ENCODE results near the gene SEPTIN8.

The SEPTIN8 gene

DNA sequence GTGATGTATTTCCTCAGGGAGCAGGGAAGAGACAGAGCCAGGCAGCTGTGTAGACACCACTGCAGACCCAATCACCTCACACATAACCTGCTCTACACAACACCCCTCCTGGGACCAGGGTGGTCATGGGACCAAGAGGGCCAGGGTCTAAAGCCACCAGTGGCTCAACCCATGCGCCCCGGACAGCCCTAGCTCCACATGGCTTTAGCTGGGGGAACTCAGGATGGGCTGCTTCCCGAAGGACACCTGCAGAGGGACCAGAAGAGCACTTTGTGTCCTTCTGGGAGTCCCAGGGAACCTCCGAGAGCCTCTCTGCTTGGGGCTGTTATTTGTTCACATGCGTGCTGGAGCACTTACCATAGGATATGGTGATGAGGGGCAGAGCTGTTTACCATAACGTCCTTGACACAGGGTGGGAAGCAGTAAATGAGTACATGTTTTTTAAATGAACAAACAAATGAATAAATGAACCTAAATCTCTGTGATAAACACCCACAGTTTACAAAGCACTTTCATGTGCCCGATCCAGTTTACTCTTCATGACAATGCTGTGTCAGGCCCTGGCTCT is 12.3 kb downstream of the SEPTIN8 start:
- DNase-seq (ENCODE audit: low read depth) = no peak

DNA sequence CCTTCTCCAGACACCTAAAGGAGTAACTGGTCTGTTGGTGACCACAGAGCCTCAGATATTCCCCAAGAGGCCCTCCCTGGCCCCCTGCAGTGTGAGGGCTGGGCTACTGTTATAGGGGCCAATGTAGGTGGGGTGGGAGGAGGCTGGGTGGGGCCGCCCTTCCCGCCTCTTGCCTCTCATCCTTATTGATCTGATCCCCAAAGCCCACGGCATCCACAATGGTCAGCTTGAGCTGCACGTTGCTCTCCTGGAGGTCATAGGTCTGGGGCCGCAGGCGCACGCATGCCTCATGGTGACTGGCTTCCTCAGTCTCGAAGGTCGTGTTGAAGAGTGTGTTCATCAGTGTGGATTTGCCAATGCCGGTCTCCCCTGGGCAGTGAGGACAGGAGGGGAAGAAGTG is 13.0 kb downstream of the SEPTIN8 start:
- no peak for DNase-seq (ENCODE audit: low read depth)

DNA sequence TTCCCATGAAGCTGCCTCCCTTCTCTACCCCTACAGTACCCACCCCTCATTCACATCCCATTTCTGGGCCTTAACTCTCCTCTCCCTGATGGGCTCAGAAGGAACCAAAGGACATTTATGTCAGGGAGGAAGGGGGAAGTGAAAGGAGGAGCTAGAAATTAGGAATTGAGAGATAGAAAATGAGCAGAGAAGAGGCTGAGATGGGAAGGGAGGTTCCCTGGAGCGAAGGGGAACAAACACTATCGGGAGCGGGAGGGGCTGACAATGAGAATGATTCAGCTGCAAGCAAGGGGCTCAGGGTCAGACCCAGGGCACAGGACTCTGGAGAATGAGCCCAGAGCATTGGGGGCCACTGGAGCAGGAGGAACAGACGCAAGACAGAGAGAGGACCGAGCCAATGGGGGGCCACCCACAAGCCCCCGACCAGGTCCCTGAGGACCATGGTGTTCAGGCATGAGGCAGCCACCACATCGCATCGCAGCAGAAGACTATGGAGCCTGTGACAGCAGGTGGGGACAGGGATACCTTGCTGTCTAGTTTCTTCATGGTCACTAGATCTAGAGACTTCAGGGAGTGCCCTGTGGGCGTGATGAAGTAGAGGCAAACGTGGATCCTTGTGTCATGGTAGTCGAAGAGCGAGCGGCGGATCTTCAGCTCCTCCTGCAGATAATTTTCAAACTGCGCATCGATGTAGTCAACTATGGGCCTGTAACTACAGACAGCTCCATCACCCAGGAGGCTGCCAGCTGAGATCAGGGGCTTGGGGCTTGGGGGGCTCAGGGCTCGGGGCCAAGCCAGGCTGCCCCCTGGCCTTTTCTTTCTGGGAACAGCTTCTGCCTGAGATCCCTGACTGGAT is 13.6 kb downstream of the SEPTIN8 start:
- DNase-seq (ENCODE audit: low read depth) = no peak

DNA sequence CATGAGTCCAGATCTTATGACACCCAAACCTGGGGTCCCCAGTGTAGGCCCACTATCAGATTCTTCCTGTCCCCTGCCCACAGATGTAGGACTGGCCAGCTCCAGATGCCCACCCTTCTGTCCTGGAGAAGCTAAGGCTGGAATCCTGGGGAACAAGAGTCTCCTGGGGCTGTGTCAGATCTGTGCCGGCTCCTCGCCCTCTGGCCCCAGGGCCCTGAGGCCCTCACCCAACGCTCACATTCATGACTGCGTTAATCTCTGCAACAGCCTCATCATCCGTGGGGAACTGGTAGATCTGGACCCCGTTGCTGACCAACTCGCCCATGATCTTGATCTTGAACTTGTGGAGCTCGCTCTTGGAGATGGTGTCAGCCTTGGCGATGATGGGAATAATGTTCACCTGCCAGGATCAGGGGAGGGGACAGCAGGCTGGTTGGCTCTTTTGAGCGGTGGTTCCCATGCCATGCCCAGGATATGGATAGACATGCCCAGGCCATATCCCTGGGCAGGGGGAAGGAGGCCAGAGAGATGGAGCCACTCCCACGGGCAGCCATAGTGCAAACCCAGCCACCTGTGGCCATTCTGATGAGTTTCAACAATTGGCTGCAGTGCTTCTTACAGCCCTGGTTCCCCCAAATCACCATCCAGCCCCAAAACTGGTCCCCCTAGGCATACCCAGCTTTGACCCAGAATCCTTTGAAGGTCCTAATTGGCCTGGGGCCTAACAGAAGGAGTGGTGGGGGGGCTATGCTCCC is 14.6 kb downstream of the SEPTIN8 start:
- DNase-seq (ENCODE audit: low read depth) = no peak

DNA sequence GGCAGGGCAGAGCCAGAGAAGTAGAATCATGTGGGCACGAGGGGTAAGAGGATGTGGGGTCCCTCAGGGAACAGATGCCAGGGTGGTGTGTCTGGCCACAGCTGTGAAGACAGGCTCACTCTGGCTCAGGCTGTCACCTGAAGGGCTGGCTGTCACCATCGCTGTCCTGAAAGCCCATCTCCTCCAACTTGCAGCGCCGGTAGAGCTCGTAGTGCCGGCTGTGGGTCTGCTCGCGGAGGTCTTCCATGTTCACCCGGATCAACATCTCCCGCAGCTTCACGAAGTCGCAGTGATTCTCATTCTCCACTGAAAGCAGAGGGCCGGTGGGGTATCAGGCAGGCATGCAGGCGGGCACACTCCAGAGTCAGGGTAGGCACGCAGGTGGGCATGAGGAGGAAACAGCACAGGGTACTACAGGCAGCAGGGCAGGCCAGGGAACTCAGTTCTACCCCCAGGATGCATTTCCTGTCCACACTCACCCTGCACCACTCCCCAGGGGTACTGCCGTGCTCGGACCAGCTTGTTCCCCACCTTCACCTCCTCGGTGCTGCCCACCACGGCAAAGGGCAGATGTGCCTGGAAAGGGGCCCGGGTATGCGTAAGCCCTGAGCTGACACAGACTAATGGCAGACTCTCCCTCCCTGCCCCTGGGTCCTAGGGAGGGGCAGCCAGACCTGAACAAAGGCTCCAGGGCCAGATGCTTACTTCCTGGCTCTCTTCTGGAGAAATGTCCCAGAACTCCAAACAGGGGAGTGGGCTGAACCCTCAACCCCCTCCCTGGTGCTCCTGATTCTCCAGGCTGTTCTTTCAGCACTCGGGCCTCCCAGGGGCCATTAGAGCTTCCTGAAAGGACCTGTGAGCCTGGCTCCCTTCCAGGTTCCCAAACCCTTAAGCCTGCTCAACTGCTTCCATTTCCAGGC is 15.5 kb downstream of the SEPTIN8 start:
- DNase-seq (ENCODE audit: low read depth) = no peak

DNA sequence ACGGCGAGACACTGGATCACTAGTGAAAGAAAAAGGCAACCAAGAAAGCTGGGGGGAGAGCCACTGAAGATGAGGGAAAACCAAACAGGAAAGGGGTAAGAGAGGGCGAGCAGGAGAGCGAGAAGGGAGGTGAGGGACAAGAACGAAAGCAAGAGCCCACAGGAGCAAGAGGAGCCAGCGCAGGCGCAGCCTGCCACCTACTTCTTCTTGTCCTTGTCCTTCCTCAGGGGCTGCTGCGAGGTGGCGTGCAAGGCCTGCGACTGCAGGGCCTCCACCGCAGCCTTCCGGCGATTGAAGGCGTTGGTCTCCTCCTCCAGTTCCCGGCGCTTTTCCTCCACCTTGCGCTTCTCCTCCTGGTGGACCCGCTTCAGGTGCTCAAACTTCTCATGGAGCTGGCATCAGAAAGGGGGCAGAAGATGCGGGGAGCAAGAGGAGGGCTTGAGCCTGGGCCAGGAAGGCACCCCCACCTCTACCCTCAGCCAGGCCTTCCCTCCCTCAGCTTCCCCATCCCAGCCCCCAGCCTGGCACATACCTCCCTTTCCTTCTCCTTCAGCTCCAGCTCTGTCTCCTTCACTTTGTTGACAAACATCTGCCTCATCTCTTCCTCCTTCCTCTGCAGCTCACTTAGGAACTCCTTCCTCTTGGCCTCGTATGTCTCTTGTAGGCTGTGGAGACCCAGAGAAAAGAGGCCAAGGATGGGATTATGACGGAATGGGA is 16.3 kb downstream of the SEPTIN8 start:
- no peak for DNase-seq (ENCODE audit: low read depth)

DNA sequence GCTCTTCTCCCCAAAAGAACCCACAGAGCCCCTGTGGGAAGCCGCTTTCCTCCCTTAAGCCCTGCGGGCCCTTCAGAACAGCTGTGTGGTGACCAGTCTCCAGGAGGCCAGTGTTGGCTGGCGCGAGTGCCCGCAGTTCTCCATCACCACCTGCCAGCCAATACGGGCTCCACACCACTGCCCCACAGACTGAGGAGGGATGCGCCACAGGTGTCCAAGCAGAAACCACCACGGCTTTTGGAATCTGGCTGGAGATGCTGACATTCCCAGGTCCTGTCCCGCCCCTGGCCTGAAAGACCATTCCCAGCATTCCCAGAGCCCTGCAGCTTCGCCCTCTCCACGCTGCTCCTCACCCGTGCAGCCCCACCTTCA is 17.0 kb downstream of the SEPTIN8 start:
- DNase-seq (ENCODE audit: low read depth) = no peak

DNA sequence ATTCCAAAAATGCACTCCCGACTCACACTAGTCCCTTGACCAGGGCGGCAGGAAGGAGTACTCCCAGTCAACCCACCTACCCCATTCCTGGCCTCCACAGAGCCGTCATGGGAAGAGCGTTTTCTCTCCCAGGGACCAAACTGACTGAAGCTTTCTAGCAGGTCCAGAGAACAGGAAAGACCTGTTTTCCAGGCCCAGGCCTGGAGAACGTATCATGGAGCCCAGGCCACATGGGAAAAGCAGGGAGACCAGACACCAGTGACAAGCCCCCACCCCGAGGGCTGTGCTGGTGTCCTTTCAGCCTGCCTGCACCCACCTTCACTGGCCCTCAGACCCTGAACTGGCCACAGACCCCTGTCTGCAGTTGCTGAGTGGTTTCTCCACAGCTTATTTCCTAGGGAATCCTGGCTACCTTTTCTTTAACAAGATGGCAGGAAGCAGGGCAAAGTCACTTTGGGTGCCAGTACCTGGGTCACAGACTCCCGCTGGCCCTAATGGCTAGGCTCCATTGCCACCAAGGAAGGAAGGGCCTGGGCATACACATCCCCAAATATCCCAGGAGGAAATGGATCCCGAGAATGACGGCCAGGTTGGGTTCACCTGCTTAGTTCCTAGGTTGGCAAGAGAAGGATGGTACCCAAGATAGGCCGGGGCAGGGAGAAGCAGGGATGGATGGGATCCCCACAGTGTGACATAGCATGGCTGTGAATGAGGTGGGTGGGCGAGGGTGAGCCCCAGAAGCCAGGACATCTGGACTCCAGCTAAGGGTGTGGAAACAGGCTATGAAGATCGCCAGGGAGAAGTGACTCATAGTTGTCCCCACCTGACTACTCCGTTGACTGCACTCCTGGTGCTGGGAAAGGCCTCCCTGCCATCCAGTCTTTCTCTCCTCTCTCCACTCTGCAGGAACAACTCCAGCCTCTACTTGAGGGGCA is 17.7 kb downstream of the SEPTIN8 start:
- no peak for DNase-seq (ENCODE audit: low read depth)

DNA sequence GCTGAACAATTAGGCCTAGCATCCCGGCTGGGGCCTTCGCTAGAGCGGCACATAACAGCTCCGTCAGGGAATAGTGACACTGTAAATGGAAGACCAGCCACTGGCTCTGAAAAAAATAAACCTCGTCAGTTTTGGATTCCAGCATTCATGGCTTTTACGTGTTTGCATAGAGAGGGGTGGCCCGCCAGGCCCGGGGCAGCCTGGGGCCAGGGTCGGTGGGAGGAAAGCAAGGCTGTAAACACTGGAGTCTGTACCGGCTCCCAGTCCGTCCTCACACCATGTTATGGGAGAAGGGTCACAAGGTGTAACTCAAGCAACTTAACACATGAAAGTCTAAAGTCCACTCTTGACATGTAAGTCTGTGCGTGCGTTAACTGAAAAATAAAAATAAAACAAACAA is 18.6 kb downstream of the SEPTIN8 start:
- no peak for DNase-seq (ENCODE audit: low read depth)

DNA sequence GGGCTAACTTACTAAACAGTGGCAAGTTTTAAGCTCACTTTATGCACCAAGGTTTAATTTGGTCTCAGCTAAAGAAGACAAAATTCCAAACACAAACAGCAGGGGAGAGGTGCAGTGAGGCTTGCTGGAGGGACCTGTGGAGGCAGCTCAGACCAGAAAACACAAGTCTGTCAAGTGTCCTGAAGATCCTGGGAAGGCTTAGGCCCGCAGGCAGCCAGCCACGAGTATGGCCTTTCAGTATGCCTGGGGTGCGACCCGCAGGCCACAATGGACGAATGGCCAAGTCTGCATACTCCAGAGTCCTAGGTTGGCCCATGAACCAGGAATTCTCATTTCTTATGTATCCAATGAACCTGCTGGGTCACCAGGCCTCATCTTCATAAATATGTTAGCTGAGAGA is 20.5 kb downstream of the SEPTIN8 start:
- no peak for DNase-seq (ENCODE audit: low read depth)

DNA sequence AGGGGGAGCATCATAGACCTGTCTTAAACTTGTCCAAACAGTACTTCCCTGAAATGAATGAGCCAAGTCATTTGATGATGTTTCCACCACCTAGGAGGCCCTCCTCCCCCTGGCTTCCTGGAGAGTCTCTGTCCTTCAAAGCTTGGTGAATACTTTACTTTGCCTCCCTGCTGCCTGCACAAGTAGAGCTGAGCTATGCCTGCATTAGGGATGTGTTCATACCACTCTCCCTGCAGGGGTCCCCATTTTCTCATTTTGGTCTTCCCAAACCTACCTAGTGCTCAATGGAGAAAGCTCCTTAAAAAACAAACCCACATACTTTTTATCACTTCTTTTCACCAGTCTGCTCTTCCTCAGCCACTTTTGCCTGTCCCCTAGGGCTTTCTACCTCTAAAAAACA is 22.1 kb downstream of the SEPTIN8 start:
- DNase-seq (ENCODE audit: low read depth) = no peak

DNA sequence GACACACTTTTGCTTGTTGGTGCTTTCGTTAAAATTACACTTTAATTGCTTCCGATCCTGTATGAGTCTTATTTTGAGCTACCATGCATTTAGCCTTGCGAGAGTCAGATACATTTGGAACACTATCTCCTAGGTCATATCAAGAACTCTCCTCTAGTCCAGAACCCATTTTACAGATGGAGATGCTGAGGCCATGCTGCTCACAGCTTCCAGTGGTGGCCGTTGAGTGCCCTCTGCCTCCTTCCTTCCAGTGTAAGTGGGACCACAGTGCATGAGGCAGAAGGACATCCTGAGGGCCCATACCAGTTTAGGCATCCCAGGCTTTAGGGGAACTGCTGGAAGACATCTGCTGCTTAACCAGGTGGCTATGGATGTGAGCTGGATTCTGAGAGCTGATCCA is 22.9 kb downstream of the SEPTIN8 start:
- DNase-seq (ENCODE audit: low read depth) = no peak

DNA sequence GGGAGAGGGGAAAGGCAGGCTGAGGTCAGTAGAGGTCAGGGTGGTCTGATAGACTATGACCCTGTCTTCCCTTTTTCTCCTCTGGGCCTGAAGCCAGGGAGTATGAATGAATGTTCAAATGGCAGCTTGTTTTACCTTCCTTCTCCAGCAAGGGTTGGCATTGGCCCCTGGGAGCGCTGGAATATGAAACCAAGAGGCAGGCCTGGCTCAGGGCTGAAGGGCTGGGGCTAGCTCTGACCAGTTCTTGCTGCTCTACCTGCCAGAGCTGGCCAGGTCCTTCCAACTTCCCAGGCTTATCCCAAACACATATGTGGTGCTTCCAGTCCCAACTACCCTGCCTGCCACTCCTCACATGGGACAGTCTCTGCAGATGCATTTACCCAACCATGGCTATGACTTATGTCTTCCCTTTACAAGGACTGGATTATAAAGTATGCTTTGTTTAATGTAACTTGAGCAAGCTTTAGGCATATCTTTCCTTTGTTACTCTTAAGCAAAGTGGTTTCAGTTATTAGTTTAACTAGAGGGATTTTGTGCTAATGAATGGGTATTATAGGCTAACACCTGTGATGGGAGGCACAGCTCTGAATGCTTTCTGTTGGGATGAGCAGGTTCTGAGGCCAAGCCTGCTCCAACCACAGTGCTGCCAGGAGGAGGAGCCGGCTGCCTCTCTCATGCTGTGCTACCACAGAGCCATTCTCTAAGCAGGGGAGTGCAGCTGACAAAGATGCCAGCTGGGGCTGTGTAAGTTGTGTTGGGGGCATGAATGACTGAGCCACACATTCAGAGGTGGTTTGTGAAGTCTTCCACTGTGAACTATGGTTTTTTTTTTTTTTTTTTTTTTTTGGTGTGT is 23.7 kb downstream of the SEPTIN8 start:
- DNase-seq (ENCODE audit: low read depth) = no peak

DNA sequence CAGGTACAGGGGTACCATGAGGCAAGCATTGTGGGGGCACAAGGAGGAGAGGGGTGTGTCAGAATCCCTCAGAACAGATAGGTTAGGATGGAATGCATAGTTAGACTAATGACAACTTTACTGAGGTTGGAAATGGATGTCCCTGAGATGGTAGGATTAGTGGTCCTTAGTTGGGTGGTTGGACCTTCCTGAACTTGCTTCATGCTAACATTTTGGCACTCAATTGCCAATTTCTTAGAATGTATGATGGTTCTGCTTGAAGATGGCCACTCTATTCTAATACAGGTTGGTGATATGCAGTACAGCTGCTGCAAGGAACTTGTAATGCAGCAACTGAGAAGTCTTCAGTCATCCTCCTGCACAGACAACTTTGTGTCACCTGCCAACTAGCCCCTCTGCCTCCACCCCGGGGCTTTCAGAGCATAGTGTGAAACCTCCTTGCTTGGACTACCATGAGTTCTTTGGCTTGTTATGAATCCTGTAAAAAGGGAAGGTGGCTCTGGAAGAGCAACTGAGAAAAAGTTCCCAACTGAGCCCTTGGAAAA is 24.4 kb downstream of the SEPTIN8 start:
- no peak for DNase-seq (ENCODE audit: low read depth)

DNA sequence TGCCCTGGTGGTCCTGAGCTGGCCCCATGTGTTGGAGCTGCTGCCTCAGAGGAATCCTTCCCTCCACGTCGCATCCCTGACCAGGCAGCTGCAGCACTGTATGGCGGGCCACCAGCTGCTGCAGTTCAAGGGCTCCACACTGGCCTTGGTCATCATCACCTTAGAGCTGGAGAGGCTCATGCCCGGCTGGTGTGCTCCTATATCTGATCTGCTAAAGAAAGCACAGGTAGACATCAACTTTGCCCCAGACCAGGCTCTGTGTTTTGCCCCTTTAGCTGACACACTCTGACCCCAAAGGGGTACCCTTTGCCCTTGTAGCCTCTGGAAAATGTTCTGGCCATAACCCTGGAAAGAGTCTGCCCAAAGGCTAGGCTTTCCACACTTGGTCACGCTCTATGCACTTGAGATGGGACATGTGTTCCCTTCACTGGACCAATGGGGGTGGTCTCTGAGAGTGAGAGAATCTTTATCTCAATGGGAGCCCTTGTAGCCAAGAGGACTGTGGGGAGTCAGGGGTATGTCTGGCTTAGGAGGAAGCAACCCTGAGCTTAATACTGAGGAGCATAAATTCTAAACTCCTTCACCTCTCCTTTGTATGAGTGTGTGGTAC is 25.0 kb downstream of the SEPTIN8 start:
- DNase-seq (ENCODE audit: low read depth) = no peak

DNA sequence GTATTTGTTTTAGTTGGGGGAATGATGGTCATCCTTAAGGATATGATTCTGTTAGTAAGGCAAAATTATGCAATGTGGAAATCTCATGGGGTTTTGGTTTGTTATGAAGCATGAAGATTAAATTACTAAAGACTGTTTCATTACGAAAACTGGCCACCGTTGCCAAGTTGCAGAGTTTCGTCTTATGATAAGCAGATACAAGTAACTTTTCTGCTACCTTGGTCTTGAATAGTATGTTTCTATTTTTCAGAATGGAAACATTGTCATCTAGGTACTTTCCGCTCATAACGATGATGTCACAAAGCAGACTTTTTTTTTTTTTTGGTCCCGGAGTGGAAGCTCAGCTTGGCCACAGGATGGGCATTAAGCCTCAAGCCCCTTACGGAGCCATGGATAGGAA is 25.6 kb downstream of the SEPTIN8 start:
- no peak for DNase-seq (ENCODE audit: low read depth)

DNA sequence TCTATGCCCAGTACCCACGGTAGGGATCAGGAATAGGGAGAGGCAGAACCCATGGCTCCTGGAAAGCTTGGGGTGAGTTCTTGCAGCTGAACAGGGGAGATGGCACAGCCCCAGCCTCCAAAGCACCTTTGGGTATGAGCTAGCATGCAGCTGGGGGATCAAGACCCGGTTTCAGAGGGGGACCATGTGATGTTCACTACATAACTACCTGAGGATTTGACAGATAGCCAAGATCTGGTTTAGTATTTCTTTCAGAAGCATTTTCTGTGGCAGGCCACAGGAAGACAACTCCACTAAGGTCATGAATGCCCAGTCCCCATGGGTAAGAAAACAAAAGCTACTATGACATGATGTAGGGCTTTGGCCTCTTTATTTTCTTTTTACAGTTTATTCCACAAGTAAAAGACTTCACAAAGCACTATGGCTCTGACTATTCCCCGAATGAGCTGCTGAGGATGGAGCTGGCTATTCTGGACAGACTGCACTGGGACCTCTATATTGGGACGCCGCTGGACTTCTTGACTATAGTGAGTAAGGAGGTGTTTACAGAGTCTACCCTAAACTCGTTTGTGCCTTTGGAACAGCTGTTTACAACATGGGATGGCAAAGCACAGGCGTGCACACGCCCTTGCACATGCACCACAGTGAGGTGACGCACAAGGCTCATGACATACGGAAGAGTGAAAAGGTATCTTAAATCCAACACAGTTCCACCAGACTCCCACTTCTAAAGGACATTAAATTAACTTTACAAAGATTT is 26.4 kb downstream of the SEPTIN8 start:
- no peak for DNase-seq (ENCODE audit: low read depth)

DNA sequence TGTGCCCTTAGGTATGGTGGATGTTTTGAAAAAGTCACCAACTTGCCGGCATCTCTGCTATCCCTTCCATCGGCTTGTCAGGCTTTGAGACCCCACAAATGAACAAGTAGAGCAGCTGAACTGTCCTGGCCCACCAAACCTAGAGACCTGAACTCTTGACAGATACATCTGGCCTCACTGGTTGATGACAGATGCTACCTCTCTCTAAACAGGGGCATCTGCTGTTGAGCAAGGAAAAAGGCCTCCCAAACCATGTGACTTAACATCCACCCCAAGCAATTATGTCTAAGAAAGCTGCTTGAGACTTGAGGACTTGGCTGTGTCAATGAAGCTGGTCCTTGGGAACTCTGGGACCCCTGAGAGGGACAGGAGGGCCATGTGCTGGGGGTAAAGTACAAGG is 27.5 kb downstream of the SEPTIN8 start:
- DNase-seq (ENCODE audit: low read depth) = no peak
